Measurements from ENCODE around the gene ACRBP. TPM values are rescaled to one million over a fixed set of nuclear protein-coding genes. Genes with fewer than 3 reads are reported as not detected.

Gene ACRBP
- total RNA-seq, 1 donor from 2014 or later: 0.58 TPM

DNA sequence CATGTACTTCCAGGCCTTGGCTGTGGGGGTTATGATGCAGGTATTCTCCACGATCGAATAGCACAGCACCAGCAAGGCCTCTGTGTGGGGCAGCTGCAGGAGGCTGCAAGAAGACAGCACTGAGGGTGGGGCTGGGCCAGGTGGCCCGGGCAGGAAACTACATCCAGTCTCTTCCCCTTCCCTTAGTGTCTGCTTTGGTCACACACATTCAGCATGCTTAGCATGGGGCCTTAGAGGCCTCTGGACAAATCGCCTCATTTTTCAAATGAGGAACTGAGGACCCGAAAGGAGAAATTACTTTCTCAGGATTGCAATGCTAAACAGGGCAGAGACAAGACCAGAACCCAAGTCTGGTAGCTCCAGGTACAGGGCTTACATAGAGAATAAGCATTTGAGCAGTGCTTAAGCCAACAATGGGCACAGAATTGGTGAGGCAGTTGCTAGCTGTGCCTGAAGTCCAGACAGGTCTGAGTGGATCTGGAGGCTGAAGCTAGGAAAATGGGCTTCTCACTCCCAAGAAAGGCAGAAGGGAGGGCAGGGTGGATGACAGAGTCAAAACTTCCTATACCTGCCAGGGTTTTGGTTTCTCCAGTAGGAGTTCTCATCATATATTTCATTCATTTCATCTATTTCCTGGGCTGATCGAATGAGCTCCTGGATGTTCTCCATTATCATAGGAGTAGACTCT lies 3.5 kb downstream of the ACRBP start:
- TF ChIP-seq, protein P1, sequence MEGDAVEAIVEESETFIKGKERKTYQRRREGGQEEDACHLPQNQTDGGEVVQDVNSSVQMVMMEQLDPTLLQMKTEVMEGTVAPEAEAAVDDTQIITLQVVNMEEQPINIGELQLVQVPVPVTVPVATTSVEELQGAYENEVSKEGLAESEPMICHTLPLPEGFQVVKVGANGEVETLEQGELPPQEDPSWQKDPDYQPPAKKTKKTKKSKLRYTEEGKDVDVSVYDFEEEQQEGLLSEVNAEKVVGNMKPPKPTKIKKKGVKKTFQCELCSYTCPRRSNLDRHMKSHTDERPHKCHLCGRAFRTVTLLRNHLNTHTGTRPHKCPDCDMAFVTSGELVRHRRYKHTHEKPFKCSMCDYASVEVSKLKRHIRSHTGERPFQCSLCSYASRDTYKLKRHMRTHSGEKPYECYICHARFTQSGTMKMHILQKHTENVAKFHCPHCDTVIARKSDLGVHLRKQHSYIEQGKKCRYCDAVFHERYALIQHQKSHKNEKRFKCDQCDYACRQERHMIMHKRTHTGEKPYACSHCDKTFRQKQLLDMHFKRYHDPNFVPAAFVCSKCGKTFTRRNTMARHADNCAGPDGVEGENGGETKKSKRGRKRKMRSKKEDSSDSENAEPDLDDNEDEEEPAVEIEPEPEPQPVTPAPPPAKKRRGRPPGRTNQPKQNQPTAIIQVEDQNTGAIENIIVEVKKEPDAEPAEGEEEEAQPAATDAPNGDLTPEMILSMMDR (conservative IDR thresholded peaks at IDR 0.05; ENCODE audit: low read depth, low read length): no peak
- H3K4me3 ChIP-seq (ENCODE audit: low read depth, low read length): no peak overlapping the region
- DNase-seq (ENCODE audit: low read depth): no peak

DNA sequence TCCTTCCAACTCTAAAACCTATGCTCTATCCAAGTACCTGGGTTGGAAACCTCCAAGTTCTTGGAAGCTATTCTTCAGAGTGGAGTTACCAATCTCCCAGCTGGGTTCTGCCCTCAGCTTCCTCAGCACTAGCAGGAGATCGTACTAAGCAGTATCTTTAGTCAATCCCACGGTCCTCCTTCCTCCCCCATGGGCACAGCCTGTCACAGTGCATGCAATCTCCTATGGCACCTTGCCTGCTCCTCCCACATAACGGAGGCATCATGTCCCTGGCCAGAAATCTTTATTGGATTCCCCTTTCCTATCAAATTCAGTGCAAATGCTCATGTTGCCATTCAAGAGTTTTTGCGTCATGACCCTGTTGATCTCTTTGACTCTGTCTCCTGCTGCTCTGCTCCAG lies 6.1 kb downstream of the ACRBP start:
- TF ChIP-seq, protein P1 (conservative IDR thresholded peaks at IDR 0.05; ENCODE audit: low read depth, low read length): no peak
- H3K4me3 ChIP-seq (ENCODE audit: low read depth, low read length): no peak overlapping the region
- no peak for DNase-seq (ENCODE audit: low read depth)

DNA sequence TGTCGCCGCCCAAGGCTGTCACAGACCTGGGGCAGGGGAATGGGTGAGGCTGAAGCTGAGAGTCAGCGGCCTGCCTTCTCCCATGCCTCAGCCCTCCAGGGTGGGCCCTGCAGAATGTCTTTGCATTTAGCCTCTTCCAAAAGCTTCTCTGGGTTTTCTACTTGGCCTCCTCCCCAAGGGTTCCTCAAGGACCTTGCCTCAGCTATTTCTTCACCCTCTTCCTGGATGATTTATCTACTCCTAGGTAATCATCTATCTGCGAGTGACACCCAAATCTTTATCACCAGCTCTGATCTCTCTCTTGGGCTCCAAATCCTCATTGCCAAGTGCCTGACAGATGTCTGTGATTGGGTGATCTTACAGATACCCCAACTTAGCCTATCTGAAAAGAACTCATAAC lies 6.7 kb downstream of the ACRBP start:
- TF ChIP-seq, protein P1 (conservative IDR thresholded peaks at IDR 0.05; ENCODE audit: low read depth, low read length): no peak
- no peak overlapping the region for H3K4me3 ChIP-seq (ENCODE audit: low read depth, low read length)
- DNase-seq (ENCODE audit: low read depth): no peak

DNA sequence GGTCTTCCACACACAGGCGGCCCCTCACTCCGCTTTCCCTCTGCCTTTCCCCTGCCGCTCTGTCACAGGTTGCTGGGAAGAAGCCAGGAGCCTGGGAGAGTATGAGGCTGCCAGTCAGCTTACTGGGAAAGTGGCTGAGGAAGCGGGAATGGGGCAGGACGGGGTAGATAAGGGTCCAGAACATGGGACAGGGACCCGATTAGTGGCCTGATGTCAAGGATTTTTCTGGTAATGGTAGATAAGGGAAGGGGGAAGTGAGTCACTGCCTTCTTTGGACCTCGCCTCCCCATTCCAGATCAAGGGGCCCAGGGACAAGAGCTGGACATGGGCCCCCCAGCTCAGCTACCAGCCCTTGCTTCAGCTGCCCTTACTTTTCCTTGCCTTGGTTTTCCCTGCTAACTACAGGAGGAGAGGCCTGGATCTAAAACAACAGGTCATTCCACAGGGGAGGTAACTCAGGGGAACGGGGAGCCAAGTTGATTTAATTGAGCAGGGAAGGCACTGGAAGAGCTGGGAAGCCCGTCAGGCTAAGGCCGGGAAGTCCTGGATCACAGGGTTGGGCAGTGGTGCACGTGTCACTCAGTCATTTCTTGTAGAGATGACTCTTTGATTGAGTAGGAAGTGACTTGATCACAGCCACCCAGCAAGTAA lies 8.0 kb downstream of the ACRBP start:
- DNase-seq (ENCODE audit: low read depth): no peak
- H3K4me3 ChIP-seq (ENCODE audit: low read depth, low read length): no peak overlapping the region
- TF ChIP-seq, protein P1 (conservative IDR thresholded peaks at IDR 0.05; ENCODE audit: low read depth, low read length): no peak

DNA sequence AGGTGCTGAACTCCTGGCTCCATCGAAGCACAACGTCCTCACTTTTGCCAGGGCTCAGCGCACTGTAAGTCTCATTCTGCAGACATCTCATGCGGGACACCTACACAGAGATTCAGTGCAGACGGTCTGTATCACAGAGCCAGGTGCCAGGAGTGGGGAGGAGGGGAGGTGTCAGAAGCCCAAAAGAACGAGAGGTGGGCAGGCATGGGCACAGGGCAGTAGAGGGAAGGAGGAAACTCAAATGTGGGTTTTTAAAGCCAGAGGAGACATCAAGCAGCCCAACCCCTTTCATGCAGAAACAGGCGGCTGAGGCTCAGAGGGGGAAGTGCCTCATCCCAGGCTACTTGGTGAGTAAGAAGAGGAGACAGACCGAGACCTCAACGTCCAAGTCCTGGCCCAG lies 8.9 kb downstream of the ACRBP start:
- TF ChIP-seq, protein P1 (conservative IDR thresholded peaks at IDR 0.05; ENCODE audit: low read depth, low read length): no peak
- H3K4me3 ChIP-seq (ENCODE audit: low read depth, low read length): no peak overlapping the region
- no peak for DNase-seq (ENCODE audit: low read depth)

DNA sequence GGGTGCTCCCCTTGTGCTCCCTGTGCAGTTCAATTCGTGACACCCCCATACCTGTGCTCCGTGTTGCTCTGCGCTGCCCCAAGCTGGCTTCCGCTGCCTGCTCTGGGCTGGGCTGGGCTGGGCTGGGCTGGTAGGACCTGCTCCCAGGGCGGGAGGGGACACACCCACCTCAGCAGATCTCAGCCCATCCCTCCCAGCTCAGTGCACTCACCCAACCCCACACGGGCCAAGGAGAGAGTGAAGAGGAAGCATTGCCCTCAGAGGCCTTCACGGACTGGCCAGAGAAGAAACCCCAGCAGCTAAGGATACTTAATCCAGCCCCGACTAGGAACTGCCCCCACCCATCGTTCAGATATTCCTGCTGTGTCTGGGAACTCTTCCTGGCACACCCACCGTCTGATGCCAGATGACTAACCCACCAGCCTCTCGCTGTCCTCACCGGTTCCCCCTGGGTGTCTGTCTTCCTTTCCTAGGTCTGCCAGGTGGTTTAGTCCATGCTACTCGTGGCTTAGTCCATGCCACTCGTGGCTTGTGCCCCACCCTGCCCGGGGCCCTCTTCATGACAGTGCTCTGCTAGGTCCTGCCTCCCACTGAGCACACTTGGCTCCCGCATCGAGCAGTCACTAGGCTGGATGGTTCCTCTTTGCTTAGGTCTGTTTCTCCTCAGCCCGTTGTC lies 11.2 kb downstream of the ACRBP start, which contains the start of gene LPAR5:
TSS of gene LPAR5 (minus strand) at position 104 of the 676 bp plus-strand sequence. CDS start 14,711 bp downstream, outside the sequence.
- no peak within 1 kb of the TSS for H3K4me3 ChIP-seq (ENCODE audit: low read depth, low read length)
- DNase-seq (ENCODE audit: low read depth): no peak
- TF ChIP-seq, protein P1 (conservative IDR thresholded peaks at IDR 0.05; ENCODE audit: low read depth, low read length): no peak
